Thyroid gland (tissue), 4 donors: Measurements from ENCODE around the gene STK38.

Source experiments
- POLR2A ChIP-seq, 2 donors: fragments of 450-650 bp; IDR thresholded peaks; one replicate each; pipeline ENCODE4 v1.6.1; 2017; ENCODE audit warnings: antibody characterized with exemption in 2 of 2, mild to moderate bottlenecking in 2 of 2, moderate library complexity in 1 of 2
- TF ChIP-seq, protein P1 (sequence below), 6 experiments: fragments of 200-600 bp in 3 of 6; fragments of 450-650 bp in 3 of 6; sonication (generic) in 3 of 6; IDR thresholded peaks; one replicate each; pipeline ENCODE4 v1.5.1; 2016 to 2019; ENCODE audit warnings: antibody characterized with exemption in 6 of 6, mild to moderate bottlenecking in 2 of 6, inconsistent platforms in 1 of 6, moderate library complexity in 1 of 6

GRCh38 chr6:36508532-36508931 lies 38.7 kb downstream of the STK38 start:
- TF ChIP-seq, protein P1, sequence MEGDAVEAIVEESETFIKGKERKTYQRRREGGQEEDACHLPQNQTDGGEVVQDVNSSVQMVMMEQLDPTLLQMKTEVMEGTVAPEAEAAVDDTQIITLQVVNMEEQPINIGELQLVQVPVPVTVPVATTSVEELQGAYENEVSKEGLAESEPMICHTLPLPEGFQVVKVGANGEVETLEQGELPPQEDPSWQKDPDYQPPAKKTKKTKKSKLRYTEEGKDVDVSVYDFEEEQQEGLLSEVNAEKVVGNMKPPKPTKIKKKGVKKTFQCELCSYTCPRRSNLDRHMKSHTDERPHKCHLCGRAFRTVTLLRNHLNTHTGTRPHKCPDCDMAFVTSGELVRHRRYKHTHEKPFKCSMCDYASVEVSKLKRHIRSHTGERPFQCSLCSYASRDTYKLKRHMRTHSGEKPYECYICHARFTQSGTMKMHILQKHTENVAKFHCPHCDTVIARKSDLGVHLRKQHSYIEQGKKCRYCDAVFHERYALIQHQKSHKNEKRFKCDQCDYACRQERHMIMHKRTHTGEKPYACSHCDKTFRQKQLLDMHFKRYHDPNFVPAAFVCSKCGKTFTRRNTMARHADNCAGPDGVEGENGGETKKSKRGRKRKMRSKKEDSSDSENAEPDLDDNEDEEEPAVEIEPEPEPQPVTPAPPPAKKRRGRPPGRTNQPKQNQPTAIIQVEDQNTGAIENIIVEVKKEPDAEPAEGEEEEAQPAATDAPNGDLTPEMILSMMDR (IDR thresholded peaks at IDR 0.05) = no peak
- no peak for TF ChIP-seq POLR2A (IDR thresholded peaks at IDR 0.05)
